ENCODE measurements around the gene CCND1. TPM values are rescaled to one million over a fixed set of nuclear protein-coding genes. Genes with fewer than 3 reads are reported as not detected.

Gene CCND1
- total RNA-seq, 4 donors from 2014 or later, result 54.4 to 92.7 (median 62.0) TPM

- Histone ChIP-seq H3K27me3 (peaks cover 0 to 7% (median 0%) of the 10 kb centered on the region in 4 donors), H3K9me3 (no peaks in the 10 kb centered on the region), H3K36me3 (no peaks in the 10 kb centered on the region), H3K4me1 (peaks cover 3 to 4% (median 4%) of the 10 kb centered on the region in 4 donors), H3K27ac (replicated peaks in 1 of 4) (no peak overlapping the region), H3K4me3 (no peak overlapping the region)
- no peak for DNase-seq (ENCODE audit: extremely low spot score)
- 92% methylated on average over 5 of the region's 5 CpGs for WGBS
- intact Hi-C loops (cut with DNase I), result loop anchor here (10.0 kb wide), 1 partner anchor 234 kb away; no protein-coding TSS in a partner anchor
- TF ChIP-seq POLR2A (IDR thresholded peaks at IDR 0.05; ENCODE audit: low read depth), result no peak
- TF ChIP-seq POLR2AphosphoS5 (IDR thresholded peaks at IDR 0.05), result no peak
- no peak for TF ChIP-seq CTCF (IDR thresholded peaks at IDR 0.05)
- no peak for TF ChIP-seq EP300 (IDR thresholded peaks at IDR 0.05)
These were observed 39.7 kb downstream of the CCND1 start for GRCh38 chr11:69680688-69681087.

GRCh38 chr11:69682221-69682620 lies 41.3 kb downstream of the CCND1 start:
- intact Hi-C loops (cut with DNase I), result loop anchor here (10.0 kb wide), 1 partner anchor 233 kb away; no protein-coding TSS in a partner anchor
- Histone ChIP-seq H3K4me1 (peaks cover 6 to 9% (median 8%) of the 10 kb centered on the region in 4 donors), H3K36me3 (no peaks in the 10 kb centered on the region), H3K27me3 (peaks cover 0 to 22% (median 0%) of the 10 kb centered on the region in 4 donors), H3K9me3 (no peaks in the 10 kb centered on the region), H3K27ac (replicated peaks in 1 of 4) (no peak overlapping the region), H3K4me3 (no peak overlapping the region)
- TF ChIP-seq POLR2A (IDR thresholded peaks at IDR 0.05; ENCODE audit: low read depth) (no peak), EP300 (IDR thresholded peaks at IDR 0.05) (no peak), CTCF (IDR thresholded peaks at IDR 0.05) (no peak), POLR2AphosphoS5 (IDR thresholded peaks at IDR 0.05) (no peak)
- no peak for DNase-seq (ENCODE audit: extremely low spot score)
- 79% methylated on average over 6 of the region's 6 CpGs for WGBS

- intact Hi-C loops (cut with DNase I), result loop anchor here (10.0 kb wide), 1 partner anchor 232 kb away; no protein-coding TSS in a partner anchor
- DNase-seq (ENCODE audit: extremely low spot score), result no peak
- 90% methylated on average over 7 of the region's 7 CpGs for WGBS
These were observed 41.8 kb downstream of the CCND1 start for GRCh38 chr11:69682681-69683326.

DNA sequence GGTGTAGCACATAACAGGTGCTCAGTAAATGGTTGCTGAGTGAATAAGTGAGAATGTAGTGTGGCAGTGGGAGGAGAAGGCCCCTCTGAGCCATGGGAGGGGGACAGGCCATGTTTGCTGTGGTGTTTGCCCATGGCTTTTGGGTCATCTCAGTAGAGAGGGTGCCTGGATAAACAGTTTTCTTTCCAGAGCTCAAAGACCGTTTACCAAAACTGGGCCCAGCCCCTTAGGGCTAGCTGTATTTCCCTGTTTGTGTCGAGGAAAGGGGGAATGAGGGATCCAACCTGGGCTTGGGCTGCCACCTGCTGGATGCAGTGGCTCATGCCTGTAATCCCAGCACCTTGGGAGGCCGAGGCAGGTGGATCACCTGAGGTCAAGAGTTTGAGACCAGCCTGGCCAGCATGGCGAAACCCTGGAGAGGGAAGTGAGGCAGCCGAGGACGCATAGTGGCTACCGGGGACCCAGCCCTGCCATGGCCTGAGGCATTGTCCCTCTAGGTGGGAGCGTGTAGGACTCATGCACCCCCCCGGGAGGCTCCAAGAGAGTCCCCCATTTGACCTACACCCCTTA lies 42.9 kb downstream of the CCND1 start:
- Histone ChIP-seq H3K4me1 (peaks cover 6 to 9% (median 8%) of the 10 kb centered on the region in 4 donors), H3K9me3 (no peaks in the 10 kb centered on the region), H3K36me3 (no peaks in the 10 kb centered on the region), H3K27me3 (peaks cover 0 to 22% (median 0%) of the 10 kb centered on the region in 4 donors), H3K27ac (replicated peaks in 1 of 4) (no peak overlapping the region), H3K4me3 (no peak overlapping the region)
- intact Hi-C loops (cut with DNase I), result loop anchor here (2.0 to 10.0 kb wide), 2 partner anchors 231 to 509 kb away; no protein-coding TSS in a partner anchor
- no peak for DNase-seq (ENCODE audit: extremely low spot score)
- TF ChIP-seq POLR2A (IDR thresholded peaks at IDR 0.05; ENCODE audit: low read depth), result no peak
- TF ChIP-seq CTCF (IDR thresholded peaks at IDR 0.05), result peak in 1 of 3 experiments; percentile 4
- TF ChIP-seq EP300 (IDR thresholded peaks at IDR 0.05), result no peak
- 76% methylated on average over 6 of the region's 9 CpGs for WGBS

More at GRCh38 chr11:69682681-69683326, 41.8 kb downstream of the CCND1 start:
- Histone ChIP-seq H3K36me3 (no peaks in the 10 kb centered on the region), H3K9me3 (no peaks in the 10 kb centered on the region), H3K27ac (replicated peaks in 1 of 4) (no peak overlapping the region), H3K4me3 (no peak overlapping the region), H3K27me3 (peaks cover 0 to 22% (median 0%) of the 10 kb centered on the region in 4 donors), H3K4me1 (peaks cover 6 to 9% (median 8%) of the 10 kb centered on the region in 4 donors)
- no peak for TF ChIP-seq EP300 (IDR thresholded peaks at IDR 0.05)
- no peak for TF ChIP-seq POLR2A (IDR thresholded peaks at IDR 0.05; ENCODE audit: low read depth)
- TF ChIP-seq CTCF (IDR thresholded peaks at IDR 0.05), result no peak
- no peak for TF ChIP-seq POLR2AphosphoS5 (IDR thresholded peaks at IDR 0.05)
